Epidermal melanocyte (primary cell): ENCODE measurements around the gene RASSF5.

Experiments used
- DNase-seq: peaks from one replicate; pipeline ENCODE4 v3.0.0; 2011; ENCODE audit warnings: low spot score; ENCODE audit not compliant: insufficient read length

The RASSF5 gene

DNA sequence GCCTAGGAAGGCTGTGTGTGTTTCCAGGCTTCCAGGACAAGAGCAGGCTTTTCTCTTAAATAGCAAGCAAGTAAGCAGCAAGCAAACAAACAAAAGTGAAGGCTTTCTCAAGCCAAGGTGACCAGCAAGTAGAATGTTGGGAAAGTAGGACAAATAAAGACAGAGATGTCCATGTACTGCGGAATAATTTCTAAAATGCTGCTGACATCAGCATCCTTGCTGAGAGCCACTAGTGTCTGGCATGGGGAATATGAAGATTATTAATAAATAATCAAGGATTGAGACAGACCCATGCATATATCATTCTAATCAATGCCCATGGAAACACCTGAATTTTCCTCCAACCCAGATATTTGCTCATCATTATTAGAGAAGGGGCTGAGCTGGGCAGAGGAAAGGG, 121.6 kb downstream of the RASSF5 start:
- no peak for DNase-seq

GRCh38 chr1:206631085-206631509, 123.8 kb downstream of the RASSF5 start:
- peak; percentile 61 for DNase-seq

DNA sequence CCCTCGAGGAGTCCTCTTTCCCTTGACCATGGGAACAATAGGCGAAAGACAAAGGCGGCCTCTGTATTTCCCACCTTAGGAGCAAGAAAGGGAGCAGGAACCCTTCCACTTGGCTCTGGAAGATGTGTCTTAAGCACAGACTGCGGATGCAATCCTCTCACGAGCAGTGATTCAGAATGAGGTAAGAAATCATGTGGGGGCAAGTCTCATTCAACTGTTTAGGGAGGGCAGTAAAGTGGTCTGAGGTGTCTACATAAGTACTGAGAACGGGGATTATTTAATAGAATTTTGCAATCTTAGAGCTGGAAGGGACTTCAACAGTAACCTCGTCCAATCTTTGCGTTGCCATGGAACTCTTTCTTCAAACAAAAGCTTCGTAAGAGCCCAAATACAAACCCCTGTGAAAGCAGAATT, 126.4 kb downstream of the RASSF5 start:
- DNase-seq = no peak

DNA sequence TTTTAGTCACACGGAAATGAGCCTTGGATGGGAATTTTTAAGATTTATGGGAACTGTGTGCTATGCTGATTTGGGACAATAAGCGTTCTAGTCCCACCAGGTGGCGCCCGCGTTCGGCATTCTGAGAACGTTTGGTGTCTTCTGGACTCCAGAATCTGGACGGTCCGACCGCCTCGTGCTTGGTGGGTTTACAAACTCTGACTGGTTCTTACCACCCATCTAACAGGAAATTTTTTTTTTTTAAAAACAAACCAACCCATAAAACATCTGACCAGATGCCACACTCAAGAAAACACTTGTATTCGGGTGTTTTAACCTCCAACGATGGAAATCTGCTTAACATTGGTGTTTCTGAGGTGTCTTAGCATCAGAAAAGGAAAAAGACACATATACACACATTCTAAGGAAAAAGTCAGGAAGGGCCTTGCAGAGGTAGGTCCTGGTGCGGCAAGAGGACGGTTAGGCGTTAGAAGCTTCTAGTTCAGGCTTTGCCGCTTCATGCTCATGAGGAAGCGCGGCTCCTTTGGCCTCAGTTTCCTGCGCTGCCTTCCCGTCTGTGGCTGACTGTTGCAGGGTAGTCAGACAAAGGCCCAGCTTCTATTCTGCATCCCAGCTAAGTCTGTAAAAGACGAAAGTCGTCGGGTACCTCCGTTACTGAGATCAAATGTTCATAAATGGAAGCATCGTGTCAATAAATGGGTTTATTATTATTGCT, 127.2 kb downstream of the RASSF5 start:
- DNase-seq = peak; percentile 58

DNA sequence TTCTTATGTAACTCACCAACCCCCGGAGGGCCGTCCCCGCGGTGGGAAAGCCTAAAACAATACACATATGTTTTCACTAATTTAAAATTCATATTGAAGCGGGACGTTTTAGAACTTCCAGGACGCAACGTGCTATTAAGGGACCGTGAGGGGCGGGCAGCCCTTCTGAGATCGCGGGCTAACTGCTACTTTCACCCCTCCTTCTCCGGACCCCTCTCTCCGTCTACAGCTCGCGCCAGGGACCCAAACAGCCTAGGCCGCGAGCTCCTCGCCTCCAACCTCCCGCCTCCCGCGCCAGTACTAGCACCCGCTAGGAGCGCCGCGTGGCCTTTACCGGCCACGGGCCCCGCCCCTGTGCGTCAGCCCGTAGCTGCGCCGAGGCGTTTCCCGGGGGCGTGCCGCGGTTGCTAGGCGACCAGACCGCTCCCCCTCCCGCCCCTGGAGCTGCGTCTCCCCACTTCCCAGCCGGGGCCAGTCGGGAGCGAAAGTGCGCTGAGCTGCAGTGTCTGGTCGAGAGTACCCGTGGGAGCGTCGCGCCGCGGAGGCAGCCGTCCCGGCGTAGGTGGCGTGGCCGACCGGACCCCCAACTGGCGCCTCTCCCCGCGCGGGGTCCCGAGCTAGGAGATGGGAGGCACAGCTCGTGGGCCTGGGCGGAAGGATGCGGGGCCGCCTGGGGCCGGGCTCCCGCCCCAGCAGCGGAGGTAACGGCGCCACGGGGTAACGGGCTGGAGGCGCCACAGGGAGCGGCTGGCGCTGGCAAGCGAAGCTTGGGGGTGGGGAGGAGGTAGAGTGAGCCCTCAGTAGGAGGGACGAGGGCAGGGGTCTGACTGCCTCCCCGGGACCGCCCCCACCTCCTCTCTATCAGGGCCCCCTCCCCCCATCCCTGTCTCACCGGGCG, 128.0 kb downstream of the RASSF5 start, which contains the start of gene DYRK3:
Gene DYRK3, plus strand, starts transcription at position 457 of the 898 bp plus-strand sequence. Its CDS starts 168 bp downstream, at position 625.
- peak; percentile 86 for DNase-seq

- DNase-seq = no peak
Measured at GRCh38 chr1:206635978-206636345, 128.6 kb downstream of the RASSF5 start.

GRCh38 chr1:206636671-206637070, 129.3 kb downstream of the RASSF5 start:
- no peak for DNase-seq

- no peak for DNase-seq
Measured at GRCh38 chr1:206637605-206638004, 130.3 kb downstream of the RASSF5 start.
